ENCODE data around the gene PDE4D. TPM values are rescaled to one million over a fixed set of nuclear protein-coding genes. Genes with fewer than 3 reads are reported as not detected.

The PDE4D gene
- total and polyA plus RNA-seq, 10 of the 15 experiments (the other 5 are each of a cell fraction or from before 2014, with no cell fraction given), result 0.87 to 4.1 (median 2.2) TPM

GRCh38 chr5:59119480-59119879, 774.0 kb downstream of the PDE4D start:
- ChIA-PET CTCF (interaction anchor here (1.3 kb wide), 1 partner anchor 84 kb away, joined by 3 read pairs; no protein-coding TSS in a partner anchor), POLR2A (interaction anchor here (1.0 kb wide), 1 partner anchor 9 kb away, joined by 3 read pairs; no protein-coding TSS in a partner anchor), RAD21 (ENCODE audit: unreplicated experiment) (no interaction called here), SMC1A (ENCODE audit: uncharacterized antibody, unreplicated experiment) (interaction anchor here (0.7 kb wide), 1 partner anchor 54 kb away, joined by 3 read pairs; no protein-coding TSS in a partner anchor)
- ATAC-seq, result no peak
- TF ChIP-seq NKRF (conservative IDR thresholded peaks at IDR 0.05) (no peak), NFIC (IDR thresholded peaks at IDR 0.05; ENCODE audit: low read depth, low read length) (no peak), YY1 (IDR thresholded peaks at IDR 0.05; ENCODE audit: low read depth, low read length) (no peak), RAD51 (IDR thresholded peaks at IDR 0.05) (no peak), RB1 (IDR thresholded peaks at IDR 0.05; ENCODE audit: borderline replicate concordance) (no peak), JUND (IDR thresholded peaks at IDR 0.05; ENCODE audit: low read depth, low read length) (no peak), HDGF (IDR thresholded peaks at IDR 0.05) (no peak)
- TF ChIP-seq, protein P1, sequence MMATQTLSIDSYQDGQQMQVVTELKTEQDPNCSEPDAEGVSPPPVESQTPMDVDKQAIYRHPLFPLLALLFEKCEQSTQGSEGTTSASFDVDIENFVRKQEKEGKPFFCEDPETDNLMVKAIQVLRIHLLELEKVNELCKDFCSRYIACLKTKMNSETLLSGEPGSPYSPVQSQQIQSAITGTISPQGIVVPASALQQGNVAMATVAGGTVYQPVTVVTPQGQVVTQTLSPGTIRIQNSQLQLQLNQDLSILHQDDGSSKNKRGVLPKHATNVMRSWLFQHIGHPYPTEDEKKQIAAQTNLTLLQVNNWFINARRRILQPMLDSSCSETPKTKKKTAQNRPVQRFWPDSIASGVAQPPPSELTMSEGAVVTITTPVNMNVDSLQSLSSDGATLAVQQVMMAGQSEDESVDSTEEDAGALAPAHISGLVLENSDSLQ (IDR thresholded peaks at IDR 0.05), result no peak
- FAIRE-seq, result no peak
- Histone ChIP-seq H3K4me3 (no peak overlapping the region), H4K20me1 (ENCODE audit: control insufficient read depth, insufficient read depth) (no peaks in the 10 kb centered on the region), H3K79me2 (ENCODE audit: control insufficient read depth, insufficient read depth, low read length) (no peaks in the 10 kb centered on the region), H3K9me3 (replicated peaks; ENCODE audit: control insufficient read depth, insufficient read depth, low read length) (no peaks in the 10 kb centered on the region; the same call in 2 of the 3 replicates), H3K4me1 (ENCODE audit: control insufficient read depth, insufficient read depth, low read length) (no peaks in the 10 kb centered on the region), H3K36me3 (ENCODE audit: control insufficient read depth in 2 of 2, insufficient read depth in 2 of 2, low read length in 1 of 2) (no peaks in the 10 kb centered on the region), H3K27ac (ENCODE audit: control insufficient read depth, insufficient read depth) (no peak overlapping the region), H2AFZ (ENCODE audit: control insufficient read depth, low read depth, low read length) (no peak overlapping the region), H3K9ac (ENCODE audit: control insufficient read depth, insufficient read depth, low read length) (no peak overlapping the region), H3K4me2 (ENCODE audit: control insufficient read depth, insufficient read depth) (no peak overlapping the region), H3K27me3 (replicated peaks in 1 of 2; ENCODE audit: control insufficient read depth in 2 of 2, insufficient read depth in 2 of 2, low read length in 1 of 2) (no peaks in the 10 kb centered on the region)
- DNase-seq (ENCODE audit: low read depth, low spot score), result no peak
- WGBS (ENCODE audit: insufficient coverage, insufficient replicate concordance, low lambda C conversion rate, missing lambda C conversion rate), result 82% methylated on average over 1 of the region's 1 CpG
- intact Hi-C loops (cut with micrococcal nuclease; ENCODE audit: unreplicated experiment) (no loop called here), in situ Hi-C loops (cut with MboI) (no loop called here)
- no TSS peak for BruUV-seq (replicated peaks)

All from GM12878 (cell line).